Fibroblast of the aortic adventitia (primary cell): ENCODE measurements around the gene TMEM61. TPM values are rescaled to one million over a fixed set of nuclear protein-coding genes. Genes with fewer than 3 reads are reported as not detected.
"Not testable (repeated sequence)": the region's sequence is repeated elsewhere in the genome, so short reads cannot be mapped to it uniquely, and the experiment has no call there.

Experiments used
- DNase-seq: peaks from one replicate; pipeline ENCODE4 v3.0.0-alpha.2; 2010; ENCODE audit warnings: low read depth
- H3K4me3 ChIP-seq: 2 replicates; pipeline ENCODE4 v1.5.1; 2011; ENCODE audit warnings: low read depth, mild to moderate bottlenecking, control low read depth, low read length, moderate library complexity
- CTCF ChIP-seq: IDR thresholded peaks from 2 replicates; pipeline ENCODE4 v1.5.1; 2011; ENCODE audit warnings: mild to moderate bottlenecking, low read length, control low read depth, inconsistent platforms; ENCODE audit not compliant: insufficient read depth
- total RNA-seq: library from RNA; depleted of rRNA; stranded (reverse); fragments of >200 nt; gene quantifications from 2 replicates; pipeline ENCODE4 v1.2.3, GENCODE V29; 2012; ENCODE audit warnings: low replicate concordance

Gene TMEM61
- 0.18 TPM in 1 of 2 replicates, not detected in the other for total RNA-seq

DNA sequence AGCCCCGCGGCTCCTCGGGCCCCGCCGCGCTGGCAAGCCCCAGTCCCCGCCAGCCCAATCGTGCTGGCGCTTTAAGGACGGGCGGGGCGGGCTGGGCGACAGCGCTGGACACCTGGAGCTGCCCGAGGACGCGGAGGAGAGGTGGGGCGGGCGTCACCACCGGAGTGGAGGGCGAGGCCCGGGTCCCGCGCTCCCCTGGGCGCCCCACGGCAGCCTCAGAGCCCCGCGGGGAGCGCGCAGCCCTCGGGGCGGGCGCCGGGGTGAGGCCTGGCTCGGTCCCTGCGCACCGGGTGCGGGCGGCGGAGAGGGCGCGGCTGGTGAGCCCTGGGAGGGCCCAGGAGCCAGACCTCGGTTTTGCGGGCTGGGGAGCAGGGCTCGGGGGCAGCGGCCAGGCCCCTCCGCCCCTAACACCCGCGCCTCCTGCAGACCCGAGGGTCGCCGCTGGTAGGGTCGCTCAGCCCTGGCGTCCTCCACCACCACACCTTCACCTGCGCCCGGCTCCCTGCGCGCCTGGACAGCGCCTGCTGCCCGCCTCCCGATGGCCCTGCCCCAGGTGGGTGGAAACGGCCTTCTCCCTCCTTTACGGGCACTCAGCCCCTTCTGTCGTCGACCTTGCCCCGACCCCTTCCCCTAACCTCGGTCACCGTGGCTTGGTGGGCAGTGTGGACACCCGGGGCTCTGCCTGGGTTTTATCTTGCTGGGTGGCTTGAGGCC, at the start of gene TMEM61:
TMEM61 (plus strand) TSS at position 101 of the 714 bp plus-strand sequence; CDS start at position 539, 438 bp downstream.
- no peak for DNase-seq
- H3K4me3 ChIP-seq = peak within 1 kb of the TSS; percentile 41
- no peak for TF ChIP-seq CTCF

GRCh38 chr1:54931275-54931840, 49.1 kb upstream of the TMEM61 start:
- DNase-seq = peak; percentile 24
- no peak for TF ChIP-seq CTCF

GRCh38 chr1:54934081-54934480, 46.3 kb upstream of the TMEM61 start:
- DNase-seq, H3K4me3 ChIP-seq: not testable (repeated sequence)

More at GRCh38 chr1:54931275-54931840, 49.1 kb upstream of the TMEM61 start:
- no peak overlapping the region for H3K4me3 ChIP-seq

GRCh38 chr1:54934869-54935268, 45.6 kb upstream of the TMEM61 start:
- H3K4me3 ChIP-seq = no peak overlapping the region
- no peak for TF ChIP-seq CTCF
- DNase-seq = peak; percentile 96

GRCh38 chr1:54936791-54937190, 43.6 kb upstream of the TMEM61 start:
- TF ChIP-seq CTCF = no peak
- no peak overlapping the region for H3K4me3 ChIP-seq
- DNase-seq = no peak

DNA sequence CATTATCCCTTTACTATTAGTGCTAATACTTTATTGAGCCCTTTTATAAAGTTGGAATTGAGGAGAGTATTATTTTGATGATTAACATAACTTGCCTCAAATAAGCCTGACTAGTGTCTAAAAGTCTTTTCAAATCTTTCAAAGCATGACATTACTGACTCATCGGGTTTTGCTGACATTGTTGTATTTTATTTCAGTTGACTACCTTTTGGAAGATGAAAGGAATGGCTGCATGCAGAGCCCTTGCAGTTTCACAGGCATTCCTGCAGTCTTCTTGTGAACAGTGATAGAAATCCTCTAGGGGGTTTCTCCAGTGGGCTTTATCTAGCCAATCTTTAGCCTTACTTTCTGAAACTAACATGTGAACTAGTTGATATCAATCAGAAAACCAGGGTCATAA, 43.0 kb upstream of the TMEM61 start:
- no peak overlapping the region for H3K4me3 ChIP-seq
- DNase-seq = no peak
- no peak for TF ChIP-seq CTCF

DNA sequence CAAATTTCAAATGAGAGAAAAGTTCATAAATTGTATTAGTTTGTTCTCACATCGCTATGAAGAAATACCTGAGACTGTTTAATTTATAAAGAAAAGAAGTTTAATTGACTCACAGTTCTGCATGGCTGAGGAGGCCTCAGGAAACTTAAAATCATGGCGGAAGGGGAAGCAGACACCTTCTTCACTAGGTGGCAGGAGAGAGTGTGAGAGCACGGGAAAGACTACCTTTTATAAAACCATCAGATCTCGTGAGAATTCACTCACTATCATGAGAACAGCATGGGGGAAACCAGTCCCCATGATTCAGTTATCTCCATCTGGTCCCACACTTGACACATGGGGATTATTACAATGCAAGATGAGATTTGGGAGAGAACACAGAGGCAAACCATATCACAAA, 41.5 kb upstream of the TMEM61 start:
- DNase-seq, H3K4me3 ChIP-seq: not testable (repeated sequence)

DNA sequence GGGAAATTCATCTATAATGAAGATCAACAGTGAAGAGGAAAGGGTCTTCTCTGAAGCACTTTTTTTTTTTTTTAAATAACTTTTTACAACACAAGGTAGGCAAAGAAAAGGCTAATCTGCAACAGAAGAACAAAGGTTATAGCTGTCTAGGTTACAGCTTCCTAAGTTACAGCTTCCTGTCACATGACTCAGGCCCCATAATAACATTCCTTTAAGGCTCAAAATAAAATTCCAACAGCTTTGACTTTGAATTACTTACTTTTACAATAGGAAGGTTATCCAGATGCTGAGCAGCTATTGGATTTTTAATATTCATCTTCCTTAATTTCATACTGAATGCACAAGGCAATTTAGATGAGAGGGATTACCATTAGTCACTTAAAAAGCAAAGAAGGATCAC, 40.4 kb upstream of the TMEM61 start:
- H3K4me3 ChIP-seq = no peak overlapping the region
- DNase-seq = peak; percentile 33
- no peak for TF ChIP-seq CTCF
